HG02885 (cell line): ENCODE data around the gene GCLC.

Source experiments
- ATAC-seq: cut with Tn5 transposase; IDR thresholded peaks from one replicate; pipeline ENCODE4 v1.9.1; 2021; ENCODE audit warnings: mild to moderate bottlenecking; ENCODE audit not compliant: unreplicated experiment, poor library complexity

GCLC gene

GRCh38 chr6:53528107-53528506 is 16.8 kb downstream of the GCLC start:
- ATAC-seq: no peak

GRCh38 chr6:53527249-53527765 is 17.6 kb downstream of the GCLC start:
- no peak for ATAC-seq

GRCh38 chr6:53526000-53526399 is 18.9 kb downstream of the GCLC start:
- ATAC-seq: no peak

- no peak for ATAC-seq
Observed at GRCh38 chr6:53524455-53524815, 20.5 kb downstream of the GCLC start.

- no peak for ATAC-seq
Observed at GRCh38 chr6:53523511-53524454, 21.1 kb downstream of the GCLC start.

- no peak for ATAC-seq
Observed at GRCh38 chr6:53520320-53520928, 24.5 kb downstream of the GCLC start.

GRCh38 chr6:53518862-53519261 is 26.0 kb downstream of the GCLC start:
- no peak for ATAC-seq

- ATAC-seq: no peak
Observed at GRCh38 chr6:53517021-53517420, 27.9 kb downstream of the GCLC start.

- ATAC-seq: no peak
Observed at GRCh38 chr6:53514677-53515076, 30.2 kb downstream of the GCLC start.

- no peak for ATAC-seq
Observed at GRCh38 chr6:53513519-53513966, 31.4 kb downstream of the GCLC start.

GRCh38 chr6:53513056-53513455 is 31.8 kb downstream of the GCLC start:
- ATAC-seq: no peak

- ATAC-seq: no peak
Observed at GRCh38 chr6:53512626-53513025, 32.3 kb downstream of the GCLC start.

- no peak for ATAC-seq
Observed at GRCh38 chr6:53510746-53511145, 34.2 kb downstream of the GCLC start.

GRCh38 chr6:53506872-53507271 is 38.0 kb downstream of the GCLC start:
- ATAC-seq: no peak

GRCh38 chr6:53504512-53504911 is 40.4 kb downstream of the GCLC start:
- ATAC-seq: no peak

GRCh38 chr6:53503060-53503459 is 41.8 kb downstream of the GCLC start:
- no peak for ATAC-seq

GRCh38 chr6:53501432-53501831 is 43.5 kb downstream of the GCLC start:
- no peak for ATAC-seq

GRCh38 chr6:53500095-53500494 is 44.8 kb downstream of the GCLC start:
- ATAC-seq: no peak

- ATAC-seq: no peak
Observed at GRCh38 chr6:53499094-53499493, 45.8 kb downstream of the GCLC start.

- ATAC-seq: no peak
Observed at GRCh38 chr6:53498649-53499048, 46.3 kb downstream of the GCLC start.

GRCh38 chr6:53497905-53498304 is 47.0 kb downstream of the GCLC start:
- no peak for ATAC-seq
